ENCODE results near the gene ELMO3. TPM values are rescaled to one million over a fixed set of nuclear protein-coding genes. Genes with fewer than 3 reads are reported as not detected.

ELMO3 gene
- total RNA-seq, 1 donor from 2014 or later = 9.6 TPM

- H3K36me3 Mint-ChIP-seq = peaks cover 12% of the 10 kb centered on the region
- no peak overlapping the region for H3K27ac Mint-ChIP-seq
- H3K27me3 Mint-ChIP-seq = no peaks in the 10 kb centered on the region
- no peak for DNase-seq (ENCODE audit: extremely low spot score, unreplicated experiment)
- no peaks in the 10 kb centered on the region for H3K9me3 Mint-ChIP-seq
- H3K4me3 Mint-ChIP-seq = no peak overlapping the region
- no peaks in the 10 kb centered on the region for H3K4me1 Mint-ChIP-seq (ENCODE audit: unreplicated experiment)
- TF ChIP-seq CTCF (conservative IDR thresholded peaks at IDR 0.05) = no peak
These were observed 34.7 kb downstream of the ELMO3 start for GRCh38 chr16:67233596-67233995.

- Mint-ChIP-seq H3K4me1 (ENCODE audit: unreplicated experiment) (no peaks in the 10 kb centered on the region), H3K9me3 (no peaks in the 10 kb centered on the region), H3K27me3 (no peaks in the 10 kb centered on the region), H3K27ac (no peak overlapping the region), H3K4me3 (no peak overlapping the region), H3K36me3 (peaks cover 12% of the 10 kb centered on the region)
- TF ChIP-seq CTCF (conservative IDR thresholded peaks at IDR 0.05) = no peak
- no peak for DNase-seq (ENCODE audit: extremely low spot score, unreplicated experiment)
These were observed 35.3 kb downstream of the ELMO3 start for GRCh38 chr16:67234180-67234597.

GRCh38 chr16:67235816-67236562, 37.1 kb downstream of the ELMO3 start:
- no peak for DNase-seq (ENCODE audit: extremely low spot score, unreplicated experiment)
- no peak for TF ChIP-seq CTCF (conservative IDR thresholded peaks at IDR 0.05)
- Mint-ChIP-seq H3K4me3 (no peak overlapping the region), H3K4me1 (ENCODE audit: unreplicated experiment) (no peaks in the 10 kb centered on the region), H3K27me3 (no peaks in the 10 kb centered on the region), H3K27ac (no peak overlapping the region), H3K36me3 (peaks cover 9% of the 10 kb centered on the region), H3K9me3 (no peaks in the 10 kb centered on the region)

GRCh38 chr16:67236563-67237395, 37.8 kb downstream of the ELMO3 start:
- Mint-ChIP-seq H3K4me1 (ENCODE audit: unreplicated experiment) (peaks cover 5% of the 10 kb centered on the region), H3K9me3 (no peaks in the 10 kb centered on the region), H3K27ac (no peak overlapping the region), H3K36me3 (peaks cover 9% of the 10 kb centered on the region), H3K4me3 (no peak overlapping the region), H3K27me3 (no peaks in the 10 kb centered on the region)
- no peak for TF ChIP-seq CTCF (conservative IDR thresholded peaks at IDR 0.05)
- peak; percentile 75 for DNase-seq (ENCODE audit: extremely low spot score, unreplicated experiment)

- no peaks in the 10 kb centered on the region for H3K27me3 Mint-ChIP-seq
- H3K36me3 Mint-ChIP-seq = peaks cover 9% of the 10 kb centered on the region
- no peak for TF ChIP-seq CTCF (conservative IDR thresholded peaks at IDR 0.05)
- H3K27ac Mint-ChIP-seq = no peak overlapping the region
- DNase-seq (ENCODE audit: extremely low spot score, unreplicated experiment) = no peak
- H3K9me3 Mint-ChIP-seq = no peaks in the 10 kb centered on the region
- no peak overlapping the region for H3K4me3 Mint-ChIP-seq
- peaks cover 8% of the 10 kb centered on the region for H3K4me1 Mint-ChIP-seq (ENCODE audit: unreplicated experiment)
These were observed 38.7 kb downstream of the ELMO3 start for GRCh38 chr16:67237396-67238277.
